ENCODE measurements around the gene DNAH14. TPM values are rescaled to one million over a fixed set of nuclear protein-coding genes. Genes with fewer than 3 reads are reported as not detected.
"Not testable (repeated sequence)": the region's sequence is repeated elsewhere in the genome, so short reads cannot be mapped to it uniquely, and the experiment has no call there.

Gene DNAH14
- total RNA-seq, 2 donors from 2014 or later, result 36.6 to 41.6 TPM

GRCh38 chr1:224988042-224988441 is 58.6 kb downstream of the DNAH14 start:
- Histone ChIP-seq H3K27ac (ENCODE audit: low read depth, low read length) (no peak overlapping the region), H3K4me1 (ENCODE audit: control insufficient read depth, insufficient read depth, low read length) (no peaks in the 10 kb centered on the region), H3K36me3 (ENCODE audit: control insufficient read depth, insufficient read depth, low read length) (no peaks in the 10 kb centered on the region), H3K9ac (ENCODE audit: extremely low read depth, low read length, poor library complexity, severe bottlenecking) (no peak overlapping the region), H3K27me3 (ENCODE audit: control insufficient read depth, insufficient read depth, low read length, poor library complexity, severe bottlenecking) (no peaks in the 10 kb centered on the region), H3K9me3 (ENCODE audit: control insufficient read depth, low read length) (peaks cover 28% of the 10 kb centered on the region), H3K4me3 (ENCODE audit: low read length) (no peak overlapping the region)
- 93 to 98% methylated on average over 6 of the region's 6 CpGs for WGBS, 2 experiments (ENCODE audit: insufficient coverage in 1 of 2, insufficient read length in 1 of 2)
- Mint-ChIP-seq H3K36me3 (ENCODE audit: low read depth) (peaks cover 29% of the 10 kb centered on the region), H3K4me1 (no peaks in the 10 kb centered on the region), H3K9me3 (peaks cover 29% of the 10 kb centered on the region), H3K27ac (no peak overlapping the region), H3K27me3 (ENCODE audit: insufficient read depth) (peaks cover 58% of the 10 kb centered on the region), H3K4me3 (no peak overlapping the region)
- TF ChIP-seq CTCF (conservative IDR thresholded peaks at IDR 0.05), result no peak
- DNase-seq, result no peak

- Mint-ChIP-seq H3K9me3 (peaks cover 14% of the 10 kb centered on the region), H3K27me3 (ENCODE audit: insufficient read depth) (peaks cover 44% of the 10 kb centered on the region), H3K27ac (no peak overlapping the region), H3K4me1 (no peaks in the 10 kb centered on the region), H3K36me3 (ENCODE audit: low read depth) (peaks cover 14% of the 10 kb centered on the region), H3K4me3 (no peak overlapping the region)
- Histone ChIP-seq H3K27ac (ENCODE audit: low read depth, low read length) (no peak overlapping the region), H3K4me1 (ENCODE audit: control insufficient read depth, insufficient read depth, low read length) (no peaks in the 10 kb centered on the region), H3K4me3 (ENCODE audit: low read length) (no peak overlapping the region), H3K36me3 (ENCODE audit: control insufficient read depth, insufficient read depth, low read length) (no peaks in the 10 kb centered on the region), H3K9ac (ENCODE audit: extremely low read depth, low read length, poor library complexity, severe bottlenecking) (no peak overlapping the region), H3K9me3 (ENCODE audit: control insufficient read depth, low read length) (peaks cover 13% of the 10 kb centered on the region), H3K27me3 (ENCODE audit: control insufficient read depth, insufficient read depth, low read length, poor library complexity, severe bottlenecking) (no peaks in the 10 kb centered on the region)
- WGBS, 2 experiments (ENCODE audit: insufficient coverage in 1 of 2, insufficient read length in 1 of 2), result 100% methylated on average over 1 of the region's 1 CpG; no CpG with 5 or more reads in 1 of the 2 experiments
- DNase-seq, result no peak
- no peak for TF ChIP-seq CTCF (conservative IDR thresholded peaks at IDR 0.05)
Measured at GRCh38 chr1:224989615-224990014, 60.1 kb downstream of the DNAH14 start.

GRCh38 chr1:224991550-224991949 is 62.1 kb downstream of the DNAH14 start:
- not testable (repeated sequence) for H3K4me1 Mint-ChIP-seq, H3K4me3 Mint-ChIP-seq

GRCh38 chr1:224995602-224996001 is 66.1 kb downstream of the DNAH14 start:
- Mint-ChIP-seq H3K4me1 (peaks cover 6% of the 10 kb centered on the region), H3K27ac (no peak overlapping the region), H3K9me3 (peaks cover 13% of the 10 kb centered on the region), H3K27me3 (ENCODE audit: insufficient read depth) (peaks cover 1% of the 10 kb centered on the region), H3K4me3 (no peak overlapping the region), H3K36me3 (ENCODE audit: low read depth) (peaks cover 23% of the 10 kb centered on the region)
- no peaks in the 10 kb centered on the region for H3K4me1 ChIP-seq (ENCODE audit: control insufficient read depth, insufficient read depth, low read length)
- no peak overlapping the region for H3K4me3 ChIP-seq (ENCODE audit: low read length)
- 92% methylated on average over 1 of the region's 1 CpG; no CpG with 5 or more reads in 1 of the 2 experiments for WGBS, 2 experiments (ENCODE audit: insufficient coverage in 1 of 2, insufficient read length in 1 of 2)
- no peaks in the 10 kb centered on the region for H3K36me3 ChIP-seq (ENCODE audit: control insufficient read depth, insufficient read depth, low read length)
- H3K9me3 ChIP-seq (ENCODE audit: control insufficient read depth, low read length), result peaks cover 27% of the 10 kb centered on the region
- TF ChIP-seq CTCF (conservative IDR thresholded peaks at IDR 0.05), result no peak
- no peak overlapping the region for H3K9ac ChIP-seq (ENCODE audit: extremely low read depth, low read length, poor library complexity, severe bottlenecking)
- no peak overlapping the region for H3K27ac ChIP-seq (ENCODE audit: low read depth, low read length)
- no peaks in the 10 kb centered on the region for H3K27me3 ChIP-seq (ENCODE audit: control insufficient read depth, insufficient read depth, low read length, poor library complexity, severe bottlenecking)
- no peak for DNase-seq

More at GRCh38 chr1:224991550-224991949, 62.1 kb downstream of the DNAH14 start:
- peaks cover 25% of the 10 kb centered on the region for H3K27me3 Mint-ChIP-seq (ENCODE audit: insufficient read depth)
- not testable (repeated sequence) for DNase-seq; H3K4me3 ChIP-seq (ENCODE audit: low read length); H3K27me3 ChIP-seq (ENCODE audit: control insufficient read depth, insufficient read depth, low read length, poor library complexity, severe bottlenecking); H3K27ac Mint-ChIP-seq; H3K4me1 ChIP-seq (ENCODE audit: control insufficient read depth, insufficient read depth, low read length); H3K36me3 Mint-ChIP-seq (ENCODE audit: low read depth); H3K27ac ChIP-seq (ENCODE audit: low read depth, low read length); H3K36me3 ChIP-seq (ENCODE audit: control insufficient read depth, insufficient read depth, low read length); H3K9ac ChIP-seq (ENCODE audit: extremely low read depth, low read length, poor library complexity, severe bottlenecking); H3K9me3 Mint-ChIP-seq
- WGBS, 2 experiments (ENCODE audit: insufficient coverage in 1 of 2, insufficient read length in 1 of 2), result 98 to 99% methylated on average over 4 to 5 of the region's 5 CpGs
- H3K9me3 ChIP-seq (ENCODE audit: control insufficient read depth, low read length), result peaks cover 16% of the 10 kb centered on the region
